ENCODE results near the gene ANP32A. TPM values are rescaled to one million over a fixed set of nuclear protein-coding genes. Genes with fewer than 3 reads are reported as not detected.
A peak's percentile ranks its signal among the peaks of the same experiment; 100 is the strongest.

The ANP32A gene
- total and polyA plus RNA-seq, 8 donors, result 34.4 to 112 (median 68.7) TPM

- 0 to 1% (median 0%) methylated on average over 48 to 68 of the region's 68 CpGs for WGBS, 5 donors
- no peak for TF ChIP-seq CTCF (IDR thresholded peaks at IDR 0.05)
- peak in 1 of 3 donors; percentile 3 for TF ChIP-seq POLR2AphosphoS5 (IDR thresholded peaks at IDR 0.05)
- DNase-seq, result peak; percentile 35 to 84
- Histone ChIP-seq H3K9me3 (no peaks in the 10 kb centered on the region), H3K4me1 (peaks cover 24 to 48% (median 41%) of the 10 kb centered on the region in 4 donors), H3K27me3 (no peaks in the 10 kb centered on the region), H3K36me3 (no peaks in the 10 kb centered on the region), H3K27ac (peak overlapping the region; percentile 98 to 100 (median 99)), H3K4me3 (peak overlapping the region; percentile 69 to 97 (median 89))
- intact Hi-C loops (cut with DNase I; ENCODE audit: low total_unique reads), result no loop called here
These were observed 1.8 kb downstream of the ANP32A start for GRCh38 chr15:68818769-68819494.

- peaks cover 31 to 56% (median 48%) of the 10 kb centered on the region in 4 donors for H3K4me1 ChIP-seq
- 0 to 1% (median 0%) methylated on average over 28 to 75 of the region's 75 CpGs for WGBS, 5 donors
- no peaks in the 10 kb centered on the region for H3K36me3 ChIP-seq
- intact Hi-C loops (cut with DNase I; ENCODE audit: low total_unique reads), result no loop called here
- TF ChIP-seq CTCF (IDR thresholded peaks at IDR 0.05) (no peak), POLR2A (IDR thresholded peaks at IDR 0.05) (no peak), EP300 (IDR thresholded peaks at IDR 0.05) (no peak), POLR2AphosphoS5 (IDR thresholded peaks at IDR 0.05) (peak in 1 of 3 donors; percentile 72)
- peak overlapping the region; percentile 69 to 97 (median 89) for H3K4me3 ChIP-seq
- peak overlapping the region; percentile 98 to 100 (median 99) for H3K27ac ChIP-seq
- H3K9me3 ChIP-seq, result no peaks in the 10 kb centered on the region
- peak; percentile 65 to 92 for DNase-seq
- no peaks in the 10 kb centered on the region for H3K27me3 ChIP-seq
These were observed 2.5 kb downstream of the ANP32A start for GRCh38 chr15:68818066-68818768.

GRCh38 chr15:68817304-68818065 lies 3.2 kb downstream of the ANP32A start:
- Histone ChIP-seq H3K36me3 (no peaks in the 10 kb centered on the region), H3K27ac (peak overlapping the region; percentile 98 to 100 (median 99)), H3K4me3 (peak overlapping the region; percentile 69 to 97 (median 89)), H3K9me3 (no peaks in the 10 kb centered on the region), H3K27me3 (no peaks in the 10 kb centered on the region), H3K4me1 (peaks cover 37 to 59% (median 52%) of the 10 kb centered on the region in 4 donors)
- intact Hi-C loops (cut with DNase I; ENCODE audit: low total_unique reads), result no loop called here
- no peak for TF ChIP-seq EP300 (IDR thresholded peaks at IDR 0.05)
- peak in 2 of 3 donors; percentile 70 to 75 for TF ChIP-seq POLR2AphosphoS5 (IDR thresholded peaks at IDR 0.05)
- DNase-seq, result peak; percentile 81 to 91
- 0 to 1% (median 1%) methylated on average over 39 to 64 of the region's 64 CpGs for WGBS, 5 donors

- Histone ChIP-seq H3K4me3 (peak overlapping the region; percentile 69 to 97 (median 89)), H3K36me3 (no peaks in the 10 kb centered on the region), H3K27ac (peak overlapping the region; percentile 98 to 100 (median 99)), H3K9me3 (no peaks in the 10 kb centered on the region), H3K4me1 (peaks cover 43 to 59% (median 55%) of the 10 kb centered on the region in 4 donors), H3K27me3 (no peaks in the 10 kb centered on the region)
- no peak for TF ChIP-seq POLR2A (IDR thresholded peaks at IDR 0.05)
- TF ChIP-seq POLR2AphosphoS5 (IDR thresholded peaks at IDR 0.05), result peak in 1 of 3 donors; percentile 35
- peak in 1 of 2 donors; percentile 74 for DNase-seq
- intact Hi-C loops (cut with DNase I; ENCODE audit: low total_unique reads), result no loop called here
- 1 to 5% (median 2%) methylated on average over 13 of the region's 13 CpGs for WGBS, 5 donors
These were observed 3.8 kb downstream of the ANP32A start for GRCh38 chr15:68816795-68817303.

GRCh38 chr15:68816158-68816557 lies 4.5 kb downstream of the ANP32A start:
- no peak for DNase-seq
- H3K27ac ChIP-seq, result peak overlapping the region in 4 of 5 donors; percentile 98 to 100 (median 100)
- intact Hi-C loops (cut with DNase I; ENCODE audit: low total_unique reads), result no loop called here
- no peaks in the 10 kb centered on the region for H3K36me3 ChIP-seq
- peak overlapping the region in 2 of 4 donors; percentile 69 to 86 for H3K4me3 ChIP-seq
- peaks cover 49 to 61% (median 55%) of the 10 kb centered on the region in 4 donors for H3K4me1 ChIP-seq
- no peaks in the 10 kb centered on the region for H3K9me3 ChIP-seq
- WGBS, 5 donors, result 72 to 83% (median 75%) methylated on average over 4 of the region's 4 CpGs
- H3K27me3 ChIP-seq, result no peaks in the 10 kb centered on the region
- TF ChIP-seq POLR2A (IDR thresholded peaks at IDR 0.05) (no peak), EP300 (IDR thresholded peaks at IDR 0.05) (no peak), CTCF (IDR thresholded peaks at IDR 0.05) (no peak), POLR2AphosphoS5 (IDR thresholded peaks at IDR 0.05) (no peak)
